Osteocyte (in vitro differentiated cells): ENCODE results near the gene GSTO2. TPM values are rescaled to one million over a fixed set of nuclear protein-coding genes. Genes with fewer than 3 reads are reported as not detected.

ENCODE experiments used
- DNase-seq: peaks from one replicate; pipeline ENCODE4 v3.0.0; 2021; ENCODE audit warnings: mixed read lengths; ENCODE audit not compliant: unreplicated experiment; ENCODE audit errors: extremely low spot score
- H3K27ac Mint-ChIP-seq: one replicate; pipeline ENCODE4 v1.8.0; 2021; ENCODE audit warnings: mild to moderate bottlenecking, mixed read lengths; ENCODE audit not compliant: unreplicated experiment
- H3K27me3 Mint-ChIP-seq: one replicate; pipeline ENCODE4 v1.8.0; 2021; ENCODE audit warnings: mixed read lengths; ENCODE audit not compliant: unreplicated experiment
- H3K36me3 Mint-ChIP-seq: one replicate; pipeline ENCODE4 v1.8.0; 2021; ENCODE audit warnings: mixed read lengths; ENCODE audit not compliant: unreplicated experiment
- H3K4me1 Mint-ChIP-seq: one replicate; pipeline ENCODE4 v1.8.0; 2021; ENCODE audit warnings: mixed read lengths; ENCODE audit not compliant: unreplicated experiment
- H3K4me3 Mint-ChIP-seq: one replicate; pipeline ENCODE4 v1.8.0; 2021; ENCODE audit warnings: mild to moderate bottlenecking, moderate library complexity, mixed read lengths; ENCODE audit not compliant: unreplicated experiment
- H3K9me3 Mint-ChIP-seq: one replicate; pipeline ENCODE4 v1.8.0; 2021; ENCODE audit warnings: mixed read lengths; ENCODE audit not compliant: unreplicated experiment
- total RNA-seq: library from RNA; stranded (reverse); gene quantifications from 2 replicates; pipeline ENCODE4 v1.2.1, GENCODE V29; 2021
- TF ChIP-seq, protein P1 (sequence below): fragments of 200-600 bp; sonication (generic); IDR thresholded peaks from 2 replicates; pipeline ENCODE4 v1.5.0; 2021; ENCODE audit warnings: antibody characterized with exemption, mild to moderate bottlenecking, moderate library complexity

GSTO2 gene
- total RNA-seq, 1 donor from 2014 or later = 0.54 TPM

DNA sequence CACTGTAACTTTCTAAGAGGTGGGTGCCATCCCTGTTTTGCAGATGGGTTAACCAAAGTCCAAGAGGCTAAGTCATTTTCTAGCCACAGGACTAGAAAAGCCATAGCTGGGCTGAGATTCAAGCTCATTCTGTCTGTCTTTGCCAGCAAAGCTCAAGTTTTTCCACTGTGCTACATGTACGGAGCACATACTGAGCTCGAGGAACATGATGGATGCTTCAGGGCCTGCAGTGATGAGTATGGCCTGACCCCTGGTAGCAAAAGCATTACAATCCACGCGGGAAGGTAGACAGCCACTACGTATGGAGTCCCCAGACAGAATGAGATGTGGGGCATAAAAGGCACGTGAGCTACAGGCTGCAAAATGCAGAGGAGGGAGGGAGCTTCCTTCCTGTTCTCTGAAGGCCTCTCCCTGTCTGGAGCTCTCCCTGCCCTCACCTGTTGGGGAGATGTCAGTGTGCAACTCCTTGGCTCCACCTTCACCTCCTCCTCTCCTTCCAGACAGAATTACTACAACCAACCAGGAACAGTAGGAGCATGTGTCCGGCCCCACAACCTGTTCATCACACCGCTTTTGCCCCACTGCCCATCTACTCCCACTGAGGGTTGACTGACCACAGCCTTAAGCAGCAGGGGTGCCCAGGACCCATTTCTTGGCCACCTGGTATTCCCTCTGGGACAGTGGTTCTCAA, 52.9 kb downstream of the GSTO2 start:
- TF ChIP-seq, protein P1, sequence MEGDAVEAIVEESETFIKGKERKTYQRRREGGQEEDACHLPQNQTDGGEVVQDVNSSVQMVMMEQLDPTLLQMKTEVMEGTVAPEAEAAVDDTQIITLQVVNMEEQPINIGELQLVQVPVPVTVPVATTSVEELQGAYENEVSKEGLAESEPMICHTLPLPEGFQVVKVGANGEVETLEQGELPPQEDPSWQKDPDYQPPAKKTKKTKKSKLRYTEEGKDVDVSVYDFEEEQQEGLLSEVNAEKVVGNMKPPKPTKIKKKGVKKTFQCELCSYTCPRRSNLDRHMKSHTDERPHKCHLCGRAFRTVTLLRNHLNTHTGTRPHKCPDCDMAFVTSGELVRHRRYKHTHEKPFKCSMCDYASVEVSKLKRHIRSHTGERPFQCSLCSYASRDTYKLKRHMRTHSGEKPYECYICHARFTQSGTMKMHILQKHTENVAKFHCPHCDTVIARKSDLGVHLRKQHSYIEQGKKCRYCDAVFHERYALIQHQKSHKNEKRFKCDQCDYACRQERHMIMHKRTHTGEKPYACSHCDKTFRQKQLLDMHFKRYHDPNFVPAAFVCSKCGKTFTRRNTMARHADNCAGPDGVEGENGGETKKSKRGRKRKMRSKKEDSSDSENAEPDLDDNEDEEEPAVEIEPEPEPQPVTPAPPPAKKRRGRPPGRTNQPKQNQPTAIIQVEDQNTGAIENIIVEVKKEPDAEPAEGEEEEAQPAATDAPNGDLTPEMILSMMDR = no peak
- DNase-seq = no peak
- Mint-ChIP-seq H3K4me1 (peaks cover 78% of the 10 kb centered on the region), H3K4me3 (no peak overlapping the region), H3K27me3 (no peaks in the 10 kb centered on the region), H3K9me3 (no peaks in the 10 kb centered on the region), H3K36me3 (peaks cover 8% of the 10 kb centered on the region), H3K27ac (no peak overlapping the region)

DNA sequence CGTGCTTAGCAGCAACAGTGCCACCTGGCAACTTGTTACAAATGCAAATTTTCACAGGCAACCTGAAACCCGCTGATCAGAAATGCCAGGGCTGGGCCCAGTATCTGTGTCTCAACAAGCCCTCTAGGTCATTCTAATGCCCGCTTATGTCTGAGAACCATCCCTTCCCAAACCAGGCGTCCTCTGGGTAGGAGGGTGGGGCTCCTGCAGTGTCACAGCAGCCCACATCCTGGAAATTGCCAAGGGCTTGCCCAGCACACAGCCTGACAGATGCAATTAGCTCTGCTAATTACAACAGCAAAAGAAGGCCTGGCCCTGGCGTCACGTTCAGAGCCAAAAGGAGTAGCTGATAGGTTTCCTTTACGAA, 53.4 kb downstream of the GSTO2 start:
- DNase-seq = no peak
- TF ChIP-seq, protein P1 = no peak
- Mint-ChIP-seq H3K36me3 (peaks cover 8% of the 10 kb centered on the region), H3K27me3 (no peaks in the 10 kb centered on the region), H3K9me3 (no peaks in the 10 kb centered on the region), H3K27ac (no peak overlapping the region), H3K4me1 (peaks cover 78% of the 10 kb centered on the region), H3K4me3 (no peak overlapping the region)

DNA sequence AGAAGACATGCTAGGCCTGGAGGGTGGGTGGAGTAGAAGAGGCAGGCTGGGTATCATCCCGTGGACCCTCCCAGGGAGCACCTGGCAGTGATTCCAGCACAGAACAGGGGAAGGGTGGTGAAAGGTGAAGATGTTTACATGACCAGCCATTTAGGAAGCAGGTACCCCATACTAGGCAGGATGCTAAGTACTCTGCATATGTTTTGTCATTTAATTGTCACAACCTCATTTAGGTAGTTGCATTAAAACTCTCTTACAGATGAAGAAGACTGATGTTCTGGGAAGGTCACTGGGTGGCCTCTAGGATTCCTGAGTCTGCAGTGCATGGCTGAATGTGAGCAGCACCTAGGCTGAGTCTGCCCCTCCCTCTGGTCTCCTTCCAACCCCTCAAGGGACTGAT, 54.1 kb downstream of the GSTO2 start:
- no peak for DNase-seq
- Mint-ChIP-seq H3K4me3 (no peak overlapping the region), H3K9me3 (no peaks in the 10 kb centered on the region), H3K36me3 (peaks cover 5% of the 10 kb centered on the region), H3K27ac (no peak overlapping the region), H3K4me1 (peaks cover 78% of the 10 kb centered on the region), H3K27me3 (no peaks in the 10 kb centered on the region)
- TF ChIP-seq, protein P1 = no peak

DNA sequence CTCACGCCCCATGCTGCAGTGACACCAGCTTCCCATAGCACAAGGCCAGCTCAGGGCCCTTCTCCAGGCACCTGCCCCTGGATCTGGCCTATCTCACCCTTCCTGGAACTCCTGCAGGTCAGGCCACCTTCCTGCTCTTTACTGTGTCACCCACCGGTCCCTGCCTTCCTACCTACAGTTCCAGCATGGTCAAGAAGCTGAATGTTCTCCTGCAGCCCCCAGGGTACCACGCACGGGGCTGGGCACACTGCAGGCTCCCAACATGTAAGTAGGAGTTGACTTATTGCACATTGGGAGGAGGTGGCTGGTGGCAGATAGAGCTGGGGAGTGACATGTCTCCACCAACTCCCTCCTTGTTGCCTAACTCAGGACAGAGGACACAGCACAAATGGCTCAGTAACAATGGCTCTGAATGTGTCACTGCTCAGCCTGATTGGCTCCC, 54.8 kb downstream of the GSTO2 start:
- Mint-ChIP-seq H3K4me3 (no peak overlapping the region), H3K27me3 (no peaks in the 10 kb centered on the region), H3K4me1 (peaks cover 79% of the 10 kb centered on the region), H3K36me3 (peaks cover 5% of the 10 kb centered on the region), H3K9me3 (no peaks in the 10 kb centered on the region), H3K27ac (no peak overlapping the region)
- TF ChIP-seq, protein P1 = no peak
- DNase-seq = no peak

DNA sequence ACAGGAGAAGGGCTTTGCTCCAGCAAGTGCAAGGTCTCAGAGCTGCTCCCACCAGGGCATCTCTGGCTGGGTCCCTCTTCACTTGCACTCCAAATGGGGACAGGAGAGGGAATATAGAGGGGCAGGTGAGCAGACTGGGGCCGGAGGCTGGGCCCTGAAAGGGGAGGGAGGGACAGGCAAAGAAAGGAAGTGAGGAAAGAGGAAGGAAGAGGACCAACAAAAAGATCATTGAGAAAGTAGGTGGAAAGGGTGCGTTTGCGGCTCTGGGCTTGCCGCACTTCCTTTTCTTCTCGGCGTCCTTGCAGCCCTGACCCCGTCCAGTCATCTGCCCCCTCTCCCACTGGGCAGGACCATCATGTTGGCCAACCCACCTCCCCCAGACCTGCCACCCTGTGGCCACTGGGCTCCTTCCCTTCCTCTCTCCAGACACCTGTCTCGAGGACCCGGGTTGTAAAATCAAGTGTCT, 55.3 kb downstream of the GSTO2 start:
- DNase-seq = no peak
- H3K36me3 Mint-ChIP-seq = peaks cover 5% of the 10 kb centered on the region
- no peak overlapping the region for H3K4me3 Mint-ChIP-seq
- H3K27ac Mint-ChIP-seq = no peak overlapping the region
- H3K9me3 Mint-ChIP-seq = no peaks in the 10 kb centered on the region
- H3K4me1 Mint-ChIP-seq = peaks cover 79% of the 10 kb centered on the region
- no peaks in the 10 kb centered on the region for H3K27me3 Mint-ChIP-seq
- TF ChIP-seq, protein P1 = no peak
